GM12878 (cell line): Measurements from ENCODE around the gene NRM. TPM values are rescaled to one million over a fixed set of nuclear protein-coding genes. Genes with fewer than 3 reads are reported as not detected.

Source experiments
- ATAC-seq: fragments of 200-7000 bp; cut with Tn5 transposase; 3 replicates; pipeline ENCODE4 v1.9.1; 2020; ENCODE audit warnings: mild to moderate bottlenecking, moderate library complexity
- BruUV-seq: library from RNA; stranded (reverse); fragments of 400-500 nt; replicated peaks from 2 replicates; lab custom pipeline; 2021; lab: Mats Ljungman, UMichigan
- CTCF ChIA-PET: fragments of 300-600 bp; sonication (Branson Sonifier 250); formaldehyde crosslinking; extraction: SDS; loops from one replicate; lab custom pipeline; 2021; ENCODE audit warnings: inconsistent platforms; lab: Yijun Ruan, JAX
- POLR2A ChIA-PET: fragments of 350-600 bp; formaldehyde crosslinking; extraction: SDS; loops from one replicate; lab custom pipeline; 2021; ENCODE audit warnings: inconsistent platforms; lab: Charles Lee
- RAD21 ChIA-PET: fragments of 300-600 bp; sonication (Branson Sonifier 250); formaldehyde crosslinking; loops from one replicate; lab custom pipeline; 2023; ENCODE audit warnings: antibody characterized with exemption; ENCODE audit not compliant: unreplicated experiment; lab: Charles Lee
- SMC1A ChIA-PET: fragments of 300-600 bp; sonication (Branson Sonifier 250); formaldehyde crosslinking; loops from one replicate; lab custom pipeline; 2023; ENCODE audit not compliant: unreplicated experiment, uncharacterized antibody; lab: Charles Lee
- DNase-seq: peaks from one replicate; pipeline ENCODE4 v3.0.0-alpha.2; 2011; ENCODE audit warnings: low read depth, low spot score
- FAIRE-seq: peaks from 3 replicates; lab custom pipeline; 2011; peaks lifted over from hg19 to GRCh38; lab: Jason Lieb, UNC
- H2AFZ ChIP-seq: 2 replicates; pipeline ENCODE4 v1.6.0; 2011; ENCODE audit warnings: low read depth, low read length, control low read depth; ENCODE audit not compliant: control insufficient read depth
- H3K27ac ChIP-seq: 2 replicates; pipeline ENCODE4 v1.5.1; 2011; ENCODE audit warnings: control low read depth; ENCODE audit not compliant: control insufficient read depth, insufficient read depth
- H3K27me3 ChIP-seq, 2 experiments: replicated peaks in 1 of 2; 2 replicates each; pipeline versions ENCODE4 v1.6.0 to v1.6.1; 2011; ENCODE audit warnings: low read length in 1 of 2; ENCODE audit not compliant: control insufficient read depth in 2 of 2, insufficient read depth in 2 of 2
- H3K36me3 ChIP-seq, 2 experiments: 2 replicates each; pipeline ENCODE4 v1.5.1; 2011; ENCODE audit warnings: low read length in 1 of 2; ENCODE audit not compliant: control insufficient read depth in 2 of 2, insufficient read depth in 2 of 2
- H3K4me1 ChIP-seq: 2 replicates; pipeline ENCODE4 v1.6.1; 2011; ENCODE audit warnings: mild to moderate bottlenecking, low read length, moderate library complexity, mixed read lengths; ENCODE audit not compliant: control insufficient read depth, insufficient read depth
- H3K4me2 ChIP-seq: 2 replicates; pipeline ENCODE4 v1.6.0; 2011; ENCODE audit warnings: control low read depth; ENCODE audit not compliant: control insufficient read depth, insufficient read depth
- H3K4me3 ChIP-seq: fragments of 200-600 bp; sonication (generic); 2 replicates; pipeline ENCODE4 v1.5.1; 2016
- H3K79me2 ChIP-seq: 2 replicates; pipeline ENCODE4 v1.6.0; 2011; ENCODE audit warnings: low read length; ENCODE audit not compliant: control insufficient read depth, insufficient read depth
- H3K9ac ChIP-seq: 2 replicates; pipeline ENCODE4 v1.8.0; 2011; ENCODE audit warnings: low read length, control low read depth, mixed read lengths; ENCODE audit not compliant: control insufficient read depth, insufficient read depth
- H3K9me3 ChIP-seq: replicated peaks from 3 replicates; pipeline ENCODE4 v1.5.1; 2011; ENCODE audit warnings: mild to moderate bottlenecking, low read length; ENCODE audit not compliant: control insufficient read depth, insufficient read depth
- H4K20me1 ChIP-seq: 2 replicates; pipeline ENCODE4 v1.6.0; 2011; ENCODE audit not compliant: control insufficient read depth, insufficient read depth
- BMI1 ChIP-seq: fragments of 450-650 bp; IDR thresholded peaks from 2 replicates; pipeline ENCODE4 v1.6.1; 2016; ENCODE audit warnings: mild to moderate bottlenecking, moderate library complexity, borderline replicate concordance
- CBX3 ChIP-seq: fragments of 200-600 bp; sonication (generic); IDR thresholded peaks from 2 replicates; pipeline ENCODE4 v1.6.1; 2016; ENCODE audit warnings: low read depth, borderline replicate concordance
- FOS ChIP-seq: IDR thresholded peaks from 3 replicates; pipeline ENCODE4 v1.6.1; 2011; ENCODE audit warnings: borderline replicate concordance; ENCODE audit not compliant: insufficient read length; ENCODE audit errors: extremely low read depth
- GABPA ChIP-seq: IDR thresholded peaks from 2 replicates; pipeline ENCODE4 v1.6.1; 2014; ENCODE audit warnings: antibody characterized with exemption, low read depth, mild to moderate bottlenecking, inconsistent platforms
- MEF2A ChIP-seq: IDR thresholded peaks from 2 replicates; pipeline ENCODE4 v1.6.1; 2011; ENCODE audit warnings: low read depth, mild to moderate bottlenecking, low read length, moderate library complexity; ENCODE audit not compliant: insufficient read depth
- RB1 ChIP-seq: fragments of 450-650 bp; formaldehyde crosslinking; IDR thresholded peaks from 2 replicates; pipeline ENCODE4 v1.6.1; 2017; ENCODE audit warnings: mild to moderate bottlenecking, borderline replicate concordance
- SMAD5 ChIP-seq: IDR thresholded peaks from 2 replicates; pipeline ENCODE4 v1.6.1; 2016; ENCODE audit warnings: antibody characterized with exemption, low read depth
- SRF ChIP-seq, 2 experiments: IDR thresholded peaks; 2 replicates each; pipeline ENCODE4 v1.6.1; 2011; ENCODE audit warnings: low read depth in 2 of 2, low read length in 2 of 2, mild to moderate bottlenecking in 1 of 2, moderate library complexity in 1 of 2
- TCF3 ChIP-seq: IDR thresholded peaks from 2 replicates; pipeline ENCODE4 v1.6.1; 2012; ENCODE audit warnings: low read depth, mild to moderate bottlenecking, low read length, borderline replicate concordance; ENCODE audit not compliant: insufficient read depth
- WGBS: methylation state at CpG from one replicate; pipeline ENCODE4 v1.1.6; 2016; ENCODE audit warnings: low lambda C conversion rate; ENCODE audit not compliant: insufficient replicate concordance, insufficient coverage; ENCODE audit errors: missing lambda C conversion rate; 5-methylcytosine and 5-hydroxymethylcytosine counted together
- in situ Hi-C: fragments of 300-500 bp; cut with MboI; formaldehyde crosslinking; loops from 9 replicates; pipeline ENCODE4 v1.14.3; 2018; ENCODE audit warnings: mixed read lengths
- intact Hi-C: fragments of 100-400 bp; cut with micrococcal nuclease; formaldehyde crosslinking; loops from one replicate; pipeline ENCODE4 v1.14.2; 2022; ENCODE audit not compliant: unreplicated experiment
- polyA plus RNA-seq, 11 experiments: library from polyadenylated mRNA; depleted of rRNA in 4 of 11; unstranded in 6 of 11; stranded (reverse) in 5 of 11; fragments of >200 nt; fragmentation: Nextera tagmentation in 4 of 11; fragmentation: Illumina TruSeq in 1 of 11; extraction: Ambion mirVana in 4 of 11; extraction: Trizol in 1 of 11; gene quantifications; 1 replicate in 1 of 11; 2 replicates in 10 of 11; pipeline versions ENCODE4 v1.2.1 to v1.2.3, GENCODE V29; 2011 to 2016; ENCODE audit warnings: inconsistent platforms in 2 of 11, missing spikeins in 2 of 11, low read depth in 1 of 11
- total RNA-seq, 4 experiments: library from RNA; depleted of rRNA in 3 of 4; stranded (reverse); fragments of >200 nt in 3 of 4; fragmentation: Illumina TruSeq in 1 of 4; extraction: Trizol in 1 of 4; gene quantifications; 2 replicates each; pipeline versions ENCODE4 v1.2.1 to v1.2.3, GENCODE V29; 2013 to 2021
- TF ChIP-seq, protein P1 (sequence below): IDR thresholded peaks from 2 replicates; pipeline ENCODE4 v1.6.1; 2012; ENCODE audit warnings: improper control_type of control experiment, low read depth, low read length; ENCODE audit not compliant: insufficient replicate concordance
- TF ChIP-seq, protein P2 (sequence below): fragments of 450-650 bp; conservative IDR thresholded peaks from 2 replicates; pipeline ENCODE4 v1.6.1; 2017; ENCODE audit warnings: mild to moderate bottlenecking, moderate library complexity

Gene NRM
- total and polyA plus RNA-seq, 10 of the 15 experiments (the other 5 are each of a cell fraction or from before 2014, with no cell fraction given), result 15.4 to 46.7 (median 29.0) TPM

DNA sequence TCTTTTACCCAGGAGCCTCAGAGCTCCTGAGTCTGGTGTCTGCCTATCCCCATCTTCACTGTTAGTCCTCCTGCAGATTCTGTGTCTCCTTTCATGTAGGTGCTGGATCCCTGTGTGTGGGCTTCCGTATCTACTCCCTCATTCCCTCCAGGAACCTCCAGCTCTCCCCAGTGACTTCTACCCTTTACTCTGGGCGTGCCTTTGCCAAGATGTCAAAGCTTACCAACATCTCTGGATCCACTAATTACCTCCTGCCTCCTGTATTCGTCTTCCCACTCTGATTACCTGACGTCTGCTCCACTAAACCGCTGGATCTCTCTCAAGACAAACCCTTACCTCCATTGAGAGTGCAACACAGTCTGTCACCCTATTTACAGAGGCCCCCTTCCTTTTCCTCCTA is 46.0 kb downstream of the NRM start:
- Histone ChIP-seq H3K36me3 (peaks cover 0 to 7% of the 10 kb centered on the region in 2 experiments; a peak in 3 of 4 replicates), H3K9me3 (no peaks in the 10 kb centered on the region), H3K9ac (no peak overlapping the region), H2AFZ (no peak overlapping the region), H3K4me3 (no peak overlapping the region), H3K79me2 (peaks cover 16% of the 10 kb centered on the region), H4K20me1 (no peaks in the 10 kb centered on the region), H3K4me2 (no peak overlapping the region), H3K27me3 (no peaks in the 10 kb centered on the region), H3K27ac (no peak overlapping the region), H3K4me1 (peaks cover 2% of the 10 kb centered on the region; the same call in 1 of the 2 replicates)
- 87% methylated on average over 5 of the region's 5 CpGs for WGBS
- in situ Hi-C loops (no loop called here), intact Hi-C loops (no loop called here)
- RAD21 ChIA-PET, result no interaction called here
- ATAC-seq (no peak), FAIRE-seq (no peak), DNase-seq (no peak)
- SMC1A ChIA-PET, result interaction anchor here (0.7 to 1.0 kb wide), 2 partner anchors 46 to 767 kb away, joined by 3 read pairs; no protein-coding TSS in a partner anchor
- BruUV-seq, result TSS peak; percentile 47
- POLR2A ChIA-PET, result interaction anchor here (0.6 kb wide), 1 partner anchor 36 kb away, joined by 5 read pairs; no protein-coding TSS in a partner anchor
- TF ChIP-seq FOS, result no peak
- TF ChIP-seq SRF (IDR thresholded peaks at IDR 0.05; ENCODE audit: low read depth in 2 of 2, low read length in 2 of 2), result no peak
- no peak for TF ChIP-seq BMI1
- TF ChIP-seq MEF2A, result no peak
- no peak for TF ChIP-seq RB1
- TF ChIP-seq GABPA, result no peak
- no peak for TF ChIP-seq TCF3
- no peak for TF ChIP-seq CBX3
- TF ChIP-seq, protein P1, sequence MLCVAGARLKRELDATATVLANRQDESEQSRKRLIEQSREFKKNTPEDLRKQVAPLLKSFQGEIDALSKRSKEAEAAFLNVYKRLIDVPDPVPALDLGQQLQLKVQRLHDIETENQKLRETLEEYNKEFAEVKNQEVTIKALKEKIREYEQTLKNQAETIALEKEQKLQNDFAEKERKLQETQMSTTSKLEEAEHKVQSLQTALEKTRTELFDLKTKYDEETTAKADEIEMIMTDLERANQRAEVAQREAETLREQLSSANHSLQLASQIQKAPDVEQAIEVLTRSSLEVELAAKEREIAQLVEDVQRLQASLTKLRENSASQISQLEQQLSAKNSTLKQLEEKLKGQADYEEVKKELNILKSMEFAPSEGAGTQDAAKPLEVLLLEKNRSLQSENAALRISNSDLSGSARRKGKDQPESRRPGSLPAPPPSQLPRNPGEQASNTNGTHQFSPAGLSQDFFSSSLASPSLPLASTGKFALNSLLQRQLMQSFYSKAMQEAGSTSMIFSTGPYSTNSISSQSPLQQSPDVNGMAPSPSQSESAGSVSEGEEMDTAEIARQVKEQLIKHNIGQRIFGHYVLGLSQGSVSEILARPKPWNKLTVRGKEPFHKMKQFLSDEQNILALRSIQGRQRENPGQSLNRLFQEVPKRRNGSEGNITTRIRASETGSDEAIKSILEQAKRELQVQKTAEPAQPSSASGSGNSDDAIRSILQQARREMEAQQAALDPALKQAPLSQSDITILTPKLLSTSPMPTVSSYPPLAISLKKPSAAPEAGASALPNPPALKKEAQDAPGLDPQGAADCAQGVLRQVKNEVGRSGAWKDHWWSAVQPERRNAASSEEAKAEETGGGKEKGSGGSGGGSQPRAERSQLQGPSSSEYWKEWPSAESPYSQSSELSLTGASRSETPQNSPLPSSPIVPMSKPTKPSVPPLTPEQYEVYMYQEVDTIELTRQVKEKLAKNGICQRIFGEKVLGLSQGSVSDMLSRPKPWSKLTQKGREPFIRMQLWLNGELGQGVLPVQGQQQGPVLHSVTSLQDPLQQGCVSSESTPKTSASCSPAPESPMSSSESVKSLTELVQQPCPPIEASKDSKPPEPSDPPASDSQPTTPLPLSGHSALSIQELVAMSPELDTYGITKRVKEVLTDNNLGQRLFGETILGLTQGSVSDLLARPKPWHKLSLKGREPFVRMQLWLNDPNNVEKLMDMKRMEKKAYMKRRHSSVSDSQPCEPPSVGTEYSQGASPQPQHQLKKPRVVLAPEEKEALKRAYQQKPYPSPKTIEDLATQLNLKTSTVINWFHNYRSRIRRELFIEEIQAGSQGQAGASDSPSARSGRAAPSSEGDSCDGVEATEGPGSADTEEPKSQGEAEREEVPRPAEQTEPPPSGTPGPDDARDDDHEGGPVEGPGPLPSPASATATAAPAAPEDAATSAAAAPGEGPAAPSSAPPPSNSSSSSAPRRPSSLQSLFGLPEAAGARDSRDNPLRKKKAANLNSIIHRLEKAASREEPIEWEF, result no peak
- TF ChIP-seq SMAD5, result no peak
- TF ChIP-seq, protein P2, sequence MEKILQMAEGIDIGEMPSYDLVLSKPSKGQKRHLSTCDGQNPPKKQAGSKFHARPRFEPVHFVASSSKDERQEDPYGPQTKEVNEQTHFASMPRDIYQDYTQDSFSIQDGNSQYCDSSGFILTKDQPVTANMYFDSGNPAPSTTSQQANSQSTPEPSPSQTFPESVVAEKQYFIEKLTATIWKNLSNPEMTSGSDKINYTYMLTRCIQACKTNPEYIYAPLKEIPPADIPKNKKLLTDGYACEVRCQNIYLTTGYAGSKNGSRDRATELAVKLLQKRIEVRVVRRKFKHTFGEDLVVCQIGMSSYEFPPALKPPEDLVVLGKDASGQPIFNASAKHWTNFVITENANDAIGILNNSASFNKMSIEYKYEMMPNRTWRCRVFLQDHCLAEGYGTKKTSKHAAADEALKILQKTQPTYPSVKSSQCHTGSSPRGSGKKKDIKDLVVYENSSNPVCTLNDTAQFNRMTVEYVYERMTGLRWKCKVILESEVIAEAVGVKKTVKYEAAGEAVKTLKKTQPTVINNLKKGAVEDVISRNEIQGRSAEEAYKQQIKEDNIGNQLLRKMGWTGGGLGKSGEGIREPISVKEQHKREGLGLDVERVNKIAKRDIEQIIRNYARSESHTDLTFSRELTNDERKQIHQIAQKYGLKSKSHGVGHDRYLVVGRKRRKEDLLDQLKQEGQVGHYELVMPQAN, result no peak
- CTCF ChIA-PET, result interaction anchor here (1.2 kb wide), 1 partner anchor 158 kb away, joined by 3 read pairs; no protein-coding TSS in a partner anchor
